Keratinocyte (primary cell): Measurements from ENCODE around the gene TP63. TPM values are rescaled to one million over a fixed set of nuclear protein-coding genes. Genes with fewer than 3 reads are reported as not detected.

Experiments
- DNase-seq: peaks from one replicate; pipeline ENCODE4 v3.0.0-alpha.2; 2011; ENCODE audit warnings: low read depth, missing footprints, low spot score
- FAIRE-seq: peaks from 2 replicates; lab custom pipeline; 2011; peaks lifted over from hg19 to GRCh38; lab: Jason Lieb, UNC
- H2AFZ ChIP-seq: 2 replicates; pipeline ENCODE4 v1.6.0; 2012; ENCODE audit warnings: low read length, control low read depth, inconsistent platforms; ENCODE audit not compliant: control insufficient read depth
- H3K27ac ChIP-seq: 2 replicates; pipeline ENCODE4 v1.5.1; 2011; ENCODE audit warnings: low read length; ENCODE audit not compliant: control insufficient read depth, insufficient read depth
- H3K27me3 ChIP-seq: 3 replicates; pipeline ENCODE4 v1.6.0; 2011; ENCODE audit warnings: low read length; ENCODE audit not compliant: control insufficient read depth, insufficient read depth; ENCODE audit errors: extremely low read depth
- H3K36me3 ChIP-seq, 2 experiments: 2 replicates in 1 of 2; 3 replicates in 1 of 2; pipeline ENCODE4 v1.5.1; 2011; ENCODE audit warnings: low read length in 2 of 2, mild to moderate bottlenecking in 1 of 2; ENCODE audit not compliant: control insufficient read depth in 2 of 2, insufficient read depth in 2 of 2; ENCODE audit errors: extremely low read depth in 1 of 2
- H3K4me1 ChIP-seq: 3 replicates; pipeline ENCODE4 v1.5.1; 2011; ENCODE audit warnings: low read length; ENCODE audit not compliant: control insufficient read depth, insufficient read depth; ENCODE audit errors: extremely low read depth
- H3K4me2 ChIP-seq: 3 replicates; pipeline ENCODE4 v1.6.0; 2011; ENCODE audit warnings: low read depth, low read length; ENCODE audit not compliant: control insufficient read depth, insufficient read depth; ENCODE audit errors: extremely low read depth
- H3K4me3 ChIP-seq, 3 experiments: fragments of 200-600 bp in 1 of 3; sonication (generic) in 1 of 3; 2 replicates in 2 of 3; 3 replicates in 1 of 3; pipeline ENCODE4 v1.5.1; 2011 to 2016; ENCODE audit warnings: low read length in 3 of 3, mild to moderate bottlenecking in 3 of 3, control low read depth in 2 of 3, inconsistent platforms in 1 of 3, low read depth in 1 of 3, mixed read lengths in 1 of 3, mixed run types in 1 of 3, moderate library complexity in 1 of 3; ENCODE audit not compliant: control insufficient read depth in 2 of 3, insufficient read depth in 2 of 3; ENCODE audit errors: extremely low read depth in 1 of 3
- H3K79me2 ChIP-seq: 2 replicates; pipeline ENCODE4 v1.6.0; 2012; ENCODE audit warnings: low read length; ENCODE audit not compliant: control insufficient read depth, insufficient read depth
- H3K9ac ChIP-seq: 3 replicates; pipeline ENCODE4 v1.6.0; 2011; ENCODE audit warnings: low read length; ENCODE audit not compliant: control insufficient read depth, insufficient read depth; ENCODE audit errors: extremely low read depth
- H3K9me1 ChIP-seq: 3 replicates; pipeline ENCODE4 v1.6.0; 2011; ENCODE audit warnings: low read length; ENCODE audit not compliant: control insufficient read depth, insufficient read depth; ENCODE audit errors: extremely low read depth
- H3K9me3 ChIP-seq: 2 replicates; pipeline ENCODE4 v1.5.1; 2012; ENCODE audit warnings: low read depth, low read length; ENCODE audit not compliant: control insufficient read depth
- H4K20me1 ChIP-seq: 3 replicates; pipeline ENCODE4 v1.6.0; 2011; ENCODE audit warnings: low read length; ENCODE audit not compliant: control insufficient read depth, insufficient read depth; ENCODE audit errors: extremely low read depth
- EZH2 ChIP-seq: IDR thresholded peaks from one replicate; pipeline ENCODE4 v1.6.1; 2012; ENCODE audit warnings: inconsistent platforms, mild to moderate bottlenecking, low read length, moderate library complexity
- dilution Hi-C: fragments of 300-500 bp; cut with MboI; formaldehyde crosslinking; loops from one replicate; pipeline ENCODE4 v1.7.0; 2020; ENCODE audit warnings: low sequenced_read_pairs; ENCODE audit not compliant: extremely low pct_ligation_motif_present
- polyA plus RNA-seq, 5 experiments: library from polyadenylated mRNA; depleted of rRNA in 3 of 5; stranded (reverse) in 3 of 5; stranded (forward) in 1 of 5; unstranded in 1 of 5; fragments of >200 nt; gene quantifications; 1 replicate in 1 of 5; 2 replicates in 3 of 5; 3 replicates in 1 of 5; pipeline versions ENCODE4 v1.2.1 to v1.2.3, GENCODE V29; 2011 to 2012; ENCODE audit warnings: missing spikeins in 2 of 5, low read depth in 1 of 5, low replicate concordance in 1 of 5
- TF ChIP-seq, protein P1 (sequence below), 3 experiments: IDR thresholded peaks in 1 of 3; conservative IDR thresholded peaks in 1 of 3; optimal IDR thresholded peaks in 1 of 3; 2 replicates in 2 of 3; 3 replicates in 1 of 3; pipeline versions ENCODE3 to v1.5.1; 2011; ENCODE audit warnings: low read length in 3 of 3, mild to moderate bottlenecking in 3 of 3, moderate library complexity in 2 of 3, control low read depth in 1 of 3, inconsistent platforms in 1 of 3; ENCODE audit not compliant: insufficient read depth in 2 of 3; ENCODE audit errors: extremely low read depth in 1 of 3

Gene TP63
- polyA plus RNA-seq, 1 donor (not counting 4 experiments of a cell fraction or from before 2014, with no cell fraction given): 214 TPM

DNA sequence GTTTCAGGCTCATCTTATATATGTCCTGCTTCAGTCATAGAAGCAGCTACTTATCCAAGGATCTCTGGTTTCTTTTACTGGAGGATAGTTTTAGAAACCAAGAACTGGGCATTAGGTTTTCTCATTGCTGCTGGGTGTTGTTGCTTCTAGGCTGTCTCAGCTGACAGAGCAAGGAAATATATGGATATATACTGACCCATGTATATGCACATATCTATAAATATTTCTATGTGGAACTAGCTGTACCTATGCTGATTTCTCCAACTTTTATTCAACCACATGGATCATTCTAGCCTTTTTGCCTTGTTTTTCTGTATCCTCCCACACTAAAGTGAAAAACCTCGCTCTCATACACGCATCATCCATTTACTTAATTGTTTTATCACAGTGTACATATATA lies 64.2 kb downstream of the TP63 start:
- H3K79me2 ChIP-seq: no peaks in the 10 kb centered on the region
- FAIRE-seq: no peak

DNA sequence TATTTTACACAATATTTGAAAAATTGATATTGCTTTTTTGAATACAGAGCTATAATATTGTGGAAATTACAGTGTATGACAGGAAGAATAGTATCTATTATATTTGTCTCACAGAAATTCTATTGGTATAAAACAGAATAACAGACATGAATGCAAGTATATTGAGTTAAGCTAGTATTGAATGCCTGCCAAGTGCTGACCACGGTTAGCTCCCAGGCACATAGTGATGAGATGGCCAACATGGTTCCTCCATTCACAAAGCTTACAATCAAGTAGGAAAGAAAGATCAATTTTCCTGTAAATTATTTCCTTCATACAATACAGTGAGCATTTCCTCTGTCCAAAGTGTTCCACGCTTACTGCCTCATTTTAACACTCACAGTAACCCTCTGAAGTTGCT lies 67.6 kb downstream of the TP63 start:
- TF ChIP-seq, protein P1, sequence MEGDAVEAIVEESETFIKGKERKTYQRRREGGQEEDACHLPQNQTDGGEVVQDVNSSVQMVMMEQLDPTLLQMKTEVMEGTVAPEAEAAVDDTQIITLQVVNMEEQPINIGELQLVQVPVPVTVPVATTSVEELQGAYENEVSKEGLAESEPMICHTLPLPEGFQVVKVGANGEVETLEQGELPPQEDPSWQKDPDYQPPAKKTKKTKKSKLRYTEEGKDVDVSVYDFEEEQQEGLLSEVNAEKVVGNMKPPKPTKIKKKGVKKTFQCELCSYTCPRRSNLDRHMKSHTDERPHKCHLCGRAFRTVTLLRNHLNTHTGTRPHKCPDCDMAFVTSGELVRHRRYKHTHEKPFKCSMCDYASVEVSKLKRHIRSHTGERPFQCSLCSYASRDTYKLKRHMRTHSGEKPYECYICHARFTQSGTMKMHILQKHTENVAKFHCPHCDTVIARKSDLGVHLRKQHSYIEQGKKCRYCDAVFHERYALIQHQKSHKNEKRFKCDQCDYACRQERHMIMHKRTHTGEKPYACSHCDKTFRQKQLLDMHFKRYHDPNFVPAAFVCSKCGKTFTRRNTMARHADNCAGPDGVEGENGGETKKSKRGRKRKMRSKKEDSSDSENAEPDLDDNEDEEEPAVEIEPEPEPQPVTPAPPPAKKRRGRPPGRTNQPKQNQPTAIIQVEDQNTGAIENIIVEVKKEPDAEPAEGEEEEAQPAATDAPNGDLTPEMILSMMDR (optimal IDR thresholded peaks at IDR 0.05 in 1 of 3, IDR thresholded peaks at IDR 0.05 in 1 of 3, conservative IDR thresholded peaks at IDR 0.05 in 1 of 3; ENCODE audit: extremely low read depth in 1 of 3, insufficient read depth in 2 of 3, low read length in 3 of 3): no peak
- TF ChIP-seq EZH2: no peak
- H3K4me1 ChIP-seq: no peaks in the 10 kb centered on the region
- H4K20me1 ChIP-seq: no peaks in the 10 kb centered on the region
- no peak overlapping the region for H3K9ac ChIP-seq
- DNase-seq (no peak), FAIRE-seq (peak; percentile 36)
- no peaks in the 10 kb centered on the region for H3K9me3 ChIP-seq
- H3K36me3 ChIP-seq: no peaks in the 10 kb centered on the region
- H3K79me2 ChIP-seq: no peaks in the 10 kb centered on the region
- dilution Hi-C loops: no loop called here
- no peak overlapping the region for H3K27ac ChIP-seq
- H2AFZ ChIP-seq: no peak overlapping the region
- no peak overlapping the region for H3K4me2 ChIP-seq
- no peaks in the 10 kb centered on the region for H3K27me3 ChIP-seq
- H3K4me3 ChIP-seq: no peak overlapping the region
- no peaks in the 10 kb centered on the region for H3K9me1 ChIP-seq

More for the DNA sequence above, 64.2 kb downstream of the TP63 start:
- no peak overlapping the region for H3K4me3 ChIP-seq
- H2AFZ ChIP-seq: no peak overlapping the region
- H3K4me1 ChIP-seq: no peaks in the 10 kb centered on the region
- no peak overlapping the region for H3K27ac ChIP-seq
- no peaks in the 10 kb centered on the region for H3K9me3 ChIP-seq
- H3K36me3 ChIP-seq: no peaks in the 10 kb centered on the region
- H4K20me1 ChIP-seq: no peaks in the 10 kb centered on the region
- H3K9me1 ChIP-seq: no peaks in the 10 kb centered on the region
- no peak overlapping the region for H3K4me2 ChIP-seq
- no peaks in the 10 kb centered on the region for H3K27me3 ChIP-seq
- H3K9ac ChIP-seq: no peak overlapping the region
- no peak for TF ChIP-seq EZH2
- TF ChIP-seq, protein P1 (optimal IDR thresholded peaks at IDR 0.05 in 1 of 3, IDR thresholded peaks at IDR 0.05 in 1 of 3, conservative IDR thresholded peaks at IDR 0.05 in 1 of 3; ENCODE audit: extremely low read depth in 1 of 3, insufficient read depth in 2 of 3, low read length in 3 of 3): no peak
- no peak for DNase-seq
- dilution Hi-C loops: no loop called here
